HG02571 (cell line): Measurements from ENCODE around the gene RMRP.

Source experiments
- ATAC-seq: cut with Tn5 transposase; IDR thresholded peaks from one replicate; pipeline ENCODE4 v1.9.1; 2021; ENCODE audit warnings: mild to moderate bottlenecking, moderate library complexity; ENCODE audit not compliant: unreplicated experiment

Gene RMRP

DNA sequence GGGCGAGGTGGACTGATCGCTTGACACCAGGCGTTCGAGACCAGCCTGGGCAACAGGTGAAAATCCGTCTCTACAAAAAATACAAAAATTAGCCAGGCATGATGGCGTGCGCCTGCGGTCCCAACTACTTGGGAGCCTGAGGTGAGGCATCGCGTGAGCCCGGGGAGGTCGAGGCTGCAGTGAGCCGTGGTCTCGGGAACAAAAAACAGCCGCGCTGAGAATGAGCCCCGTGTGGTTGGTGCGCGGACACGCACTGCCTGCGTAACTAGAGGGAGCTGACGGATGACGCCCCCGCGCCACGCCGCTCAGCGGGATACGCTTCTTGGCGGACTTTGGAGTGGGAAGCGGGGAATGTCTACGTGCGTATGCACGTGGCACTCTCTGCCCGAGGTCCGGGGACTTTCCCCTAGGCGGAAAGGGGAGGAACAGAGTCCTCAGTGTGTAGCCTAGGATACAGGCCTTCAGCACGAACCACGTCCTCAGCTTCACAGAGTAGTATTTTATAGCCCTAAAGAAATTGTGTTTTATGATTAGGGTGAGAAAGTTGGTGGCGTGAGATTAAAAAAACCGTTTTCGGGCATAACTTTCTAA is at the start of gene RMRP:
Gene RMRP, minus strand, starts transcription at position 474 of the 591 bp plus-strand sequence.
- peak; percentile 86 for ATAC-seq

DNA sequence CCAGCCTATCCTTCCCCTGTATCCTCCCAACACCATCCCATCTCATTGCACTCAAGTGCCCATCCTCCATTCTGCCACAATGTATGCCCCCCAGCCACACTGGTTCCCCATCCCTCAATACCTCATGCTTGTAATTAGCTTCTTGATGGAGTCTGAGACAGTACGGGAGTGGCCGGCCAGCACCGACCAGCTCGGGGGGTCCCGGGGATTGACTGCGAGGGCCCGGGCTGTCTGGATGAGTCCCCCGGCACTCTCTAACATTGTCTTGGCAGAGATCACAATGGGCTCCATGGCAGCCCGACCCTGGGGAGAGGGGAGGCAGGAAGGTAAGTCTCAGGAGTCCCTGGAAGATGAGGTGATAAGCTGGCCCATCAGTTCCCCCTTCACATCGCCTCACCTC is 49.1 kb upstream of the RMRP start:
- no peak for ATAC-seq

DNA sequence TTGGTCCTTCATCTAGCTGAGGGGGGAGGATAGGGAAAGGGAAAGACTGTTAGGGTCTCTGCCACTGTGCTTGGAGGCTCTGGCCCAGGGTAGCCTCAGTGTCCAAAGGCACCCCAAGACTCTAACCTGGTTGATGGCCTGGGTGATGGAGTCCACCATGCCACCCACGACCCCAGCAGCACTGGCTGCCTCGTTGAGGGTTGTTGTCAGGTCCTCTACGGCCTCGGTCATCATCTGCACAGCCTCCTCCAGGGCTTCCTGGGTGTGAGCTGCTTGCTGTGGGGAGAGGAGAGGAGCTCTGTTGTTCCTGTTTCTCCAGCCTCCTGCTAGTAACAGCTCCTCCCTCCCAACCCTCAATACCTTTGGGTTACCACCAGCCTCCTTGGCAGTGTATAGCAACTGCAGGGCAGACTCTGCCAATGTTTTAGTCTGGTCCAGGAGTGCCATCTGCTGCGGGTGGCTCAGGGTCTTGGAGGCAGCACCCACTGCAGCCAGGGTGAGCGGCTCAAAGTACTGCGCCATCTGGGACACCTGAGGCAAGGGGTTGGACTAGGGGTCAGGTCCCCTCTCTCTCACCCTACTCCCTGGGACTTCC is 48.1 kb upstream of the RMRP start:
- no peak for ATAC-seq

DNA sequence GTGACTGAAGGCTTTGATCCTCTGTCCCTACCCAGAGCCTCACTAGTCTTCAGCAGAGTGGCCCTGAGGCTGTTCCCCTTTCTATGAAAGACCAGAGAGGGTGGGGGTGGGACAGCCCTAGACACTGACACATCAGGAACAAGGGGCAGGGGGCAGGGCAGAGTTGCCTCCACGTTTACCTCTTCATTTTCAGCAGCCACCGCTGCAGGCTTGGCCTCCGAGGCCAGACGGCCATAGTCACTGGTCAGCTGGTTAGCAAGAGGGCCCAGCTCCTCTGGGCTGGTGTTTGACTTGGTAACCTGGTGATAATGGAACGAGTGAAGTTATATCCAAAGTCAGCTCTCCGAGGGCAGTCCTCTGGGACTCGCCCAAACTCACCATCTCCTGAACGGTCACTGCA is 47.6 kb upstream of the RMRP start:
- ATAC-seq = no peak

DNA sequence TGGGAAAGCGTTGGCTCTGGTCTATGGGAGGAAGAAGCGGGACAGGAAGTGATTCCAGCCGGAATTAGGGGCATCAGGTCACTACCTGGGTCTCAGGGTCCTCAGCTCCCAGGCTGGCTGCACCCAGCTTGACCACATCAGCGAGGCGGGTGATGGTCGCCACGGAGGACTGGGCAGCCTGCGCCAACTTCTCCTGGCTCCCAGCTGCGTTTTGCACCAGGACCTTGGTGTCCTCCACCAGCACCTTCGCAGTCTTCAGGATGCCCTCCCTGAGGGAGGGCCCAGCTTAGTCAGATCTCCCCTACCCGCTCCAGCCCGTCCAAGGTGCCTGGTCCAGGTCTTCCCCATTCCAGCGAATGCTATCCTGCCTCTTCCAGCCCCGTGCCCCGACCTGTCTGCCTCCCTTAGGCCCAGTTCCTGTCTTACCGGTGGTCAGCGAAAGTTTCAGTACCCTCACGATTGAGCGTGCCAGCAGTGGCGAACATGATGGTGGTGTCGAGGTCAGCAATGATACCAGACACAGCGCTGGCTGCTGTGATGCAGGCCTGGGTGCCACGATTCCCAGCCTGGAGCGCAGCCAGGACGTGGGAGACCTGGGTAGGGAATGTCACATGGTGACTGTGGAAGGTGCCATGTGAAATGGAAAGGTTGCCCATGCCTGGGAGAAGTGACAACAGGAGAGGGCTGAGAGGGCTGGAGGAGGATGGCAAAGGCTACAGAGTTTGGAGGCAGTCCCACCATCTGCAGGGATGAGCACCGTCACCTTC is 46.3 kb upstream of the RMRP start:
- ATAC-seq = no peak

DNA sequence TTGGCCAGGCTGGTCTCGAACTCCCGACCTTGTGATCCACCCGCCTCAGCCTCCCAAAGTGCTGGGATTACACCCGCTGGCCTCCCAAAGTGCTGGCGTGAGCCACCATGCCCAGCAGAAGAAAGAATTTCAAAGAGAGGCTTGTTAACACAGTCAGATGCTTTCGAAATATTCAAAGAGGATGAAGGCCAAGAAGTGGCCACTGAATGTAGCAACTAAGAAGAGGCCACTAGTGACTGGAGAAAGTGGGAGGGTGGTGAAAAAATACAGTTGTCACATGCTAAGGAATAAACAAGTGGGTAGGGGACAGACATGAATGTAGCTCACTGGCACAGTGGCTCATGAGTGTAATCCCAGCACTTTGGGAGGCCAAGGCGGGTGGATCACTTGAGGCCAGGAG is 44.9 kb upstream of the RMRP start:
- no peak for ATAC-seq

DNA sequence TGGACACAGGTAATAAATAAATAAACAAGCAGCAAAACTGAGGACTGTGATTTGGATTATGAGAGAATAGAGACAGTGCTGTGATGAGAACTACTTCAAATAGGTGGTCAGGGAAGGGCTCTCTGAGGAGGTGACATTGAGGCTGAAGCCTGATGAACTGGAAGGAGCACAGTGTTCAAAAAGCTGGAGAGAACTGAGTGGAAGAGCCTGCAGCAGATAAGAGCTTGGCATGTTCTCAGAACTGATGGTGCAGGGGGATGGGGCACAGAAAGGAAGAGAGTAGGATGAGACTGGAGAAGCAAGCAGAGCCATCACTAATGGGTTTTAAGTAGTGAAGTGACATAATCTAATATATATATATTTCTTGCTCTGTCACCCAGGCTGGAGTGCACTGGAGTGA is 43.1 kb upstream of the RMRP start:
- no peak for ATAC-seq

DNA sequence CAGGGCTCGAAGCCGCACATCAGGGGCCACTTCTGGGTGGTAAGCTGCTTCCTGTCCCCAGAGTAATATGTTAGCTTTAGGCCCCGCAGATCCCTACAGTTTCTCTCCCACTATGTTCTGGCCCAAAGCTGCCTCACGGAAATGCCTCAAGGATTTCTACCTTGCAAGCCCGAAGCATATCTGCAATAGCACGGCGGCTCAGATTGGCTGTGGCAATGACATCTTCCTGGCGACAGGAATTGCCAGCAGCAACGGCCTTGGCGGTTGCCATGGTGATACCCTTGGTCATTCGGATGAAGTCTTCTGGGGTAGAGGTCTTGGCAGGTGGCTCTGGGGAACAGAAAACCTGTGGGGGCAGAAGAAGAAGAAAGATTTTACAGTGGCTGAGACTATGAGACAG is 42.2 kb upstream of the RMRP start:
- ATAC-seq = no peak

DNA sequence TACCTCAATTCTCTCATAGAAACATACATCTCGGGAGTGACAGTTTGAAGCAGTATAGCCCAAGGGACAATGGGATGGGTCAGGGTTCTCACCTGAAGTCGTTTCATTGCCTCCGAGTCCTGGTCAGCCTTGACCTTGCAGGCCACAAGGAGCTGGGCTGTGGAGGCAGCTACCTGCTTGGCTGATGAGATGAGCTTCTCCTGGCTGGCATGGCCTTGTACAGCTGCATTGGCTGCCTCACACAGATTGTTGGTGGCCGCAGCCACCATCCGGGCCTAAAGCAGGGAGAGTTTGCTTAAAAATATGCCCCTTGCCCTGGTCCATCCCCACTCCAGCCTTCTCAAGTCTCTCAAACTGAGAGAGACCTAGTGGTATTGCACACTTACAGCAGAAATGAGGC is 40.4 kb upstream of the RMRP start:
- ATAC-seq = no peak

DNA sequence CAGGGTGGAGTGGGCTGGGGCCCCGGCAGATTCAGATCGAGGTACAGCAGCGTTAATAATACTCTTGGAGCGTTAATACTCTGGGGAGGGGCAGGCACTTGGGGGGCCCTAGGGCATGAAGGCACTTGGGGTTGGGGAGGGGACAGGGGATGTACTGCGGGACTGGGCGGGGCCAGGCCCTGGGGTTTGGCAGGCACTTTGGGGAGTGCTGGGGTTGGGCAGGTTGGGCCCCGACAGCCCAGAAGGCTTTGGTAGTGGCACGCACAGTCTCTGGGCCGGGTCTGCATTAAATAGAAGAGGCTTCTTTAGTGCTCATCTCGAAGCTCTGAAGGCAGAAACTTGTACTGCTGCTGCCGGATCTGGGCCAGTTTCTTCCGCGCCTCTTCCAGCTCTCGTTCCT is 39.7 kb upstream of the RMRP start:
- ATAC-seq = no peak

DNA sequence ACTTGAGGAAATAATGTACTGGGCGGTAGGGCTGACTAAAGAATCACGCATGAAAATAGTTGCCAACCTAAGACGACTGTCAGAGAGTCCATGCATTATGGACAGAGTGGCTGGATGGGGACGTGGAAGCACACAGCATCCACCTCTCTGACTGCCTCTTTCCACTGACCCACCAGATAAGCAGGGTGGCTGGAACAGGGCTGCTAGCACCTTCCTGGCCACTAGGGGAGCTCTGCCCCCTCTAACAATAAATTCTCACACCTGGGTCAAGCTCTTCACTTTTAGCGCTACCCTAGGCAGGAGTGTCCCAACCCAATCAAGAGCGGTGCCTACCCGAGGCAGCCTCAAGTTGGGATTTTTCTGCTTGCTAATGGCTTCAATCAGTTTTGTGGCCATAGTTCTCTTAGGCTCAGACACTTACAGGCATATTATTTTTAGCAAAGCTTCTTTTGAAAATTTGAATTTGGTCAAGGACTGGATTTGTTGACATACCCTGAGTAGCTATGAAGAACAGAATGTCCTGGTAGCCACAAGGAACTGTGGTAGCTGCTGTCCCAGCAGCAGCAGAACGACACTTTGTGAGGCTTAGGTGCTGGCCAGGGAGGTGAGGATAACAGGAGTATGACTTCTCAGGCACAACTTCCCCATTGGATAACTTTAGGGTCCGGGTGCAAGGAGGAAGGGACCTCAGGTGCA is 38.8 kb upstream of the RMRP start:
- no peak for ATAC-seq

DNA sequence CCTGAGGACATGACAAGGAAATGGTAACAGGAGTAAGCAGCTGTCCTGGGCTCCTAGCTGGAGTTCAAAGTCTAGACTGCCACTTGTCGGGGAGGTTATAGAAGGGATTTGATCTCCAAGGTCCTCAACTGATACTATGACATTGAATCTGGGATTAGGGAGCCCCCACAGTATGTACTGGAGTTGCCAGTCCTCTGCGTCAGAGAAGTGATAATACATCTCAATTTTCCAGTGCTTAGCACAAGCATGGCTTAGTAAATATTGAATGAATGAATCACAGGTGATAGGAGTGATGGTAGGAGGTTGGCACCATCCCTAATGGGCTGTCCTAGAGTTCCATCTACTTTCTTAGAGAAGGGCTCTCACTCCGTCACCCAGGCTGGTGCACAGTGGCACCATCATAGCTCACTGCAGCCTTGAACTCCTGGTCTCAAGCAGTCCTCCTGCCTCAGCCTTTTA is 38.2 kb upstream of the RMRP start:
- no peak for ATAC-seq

DNA sequence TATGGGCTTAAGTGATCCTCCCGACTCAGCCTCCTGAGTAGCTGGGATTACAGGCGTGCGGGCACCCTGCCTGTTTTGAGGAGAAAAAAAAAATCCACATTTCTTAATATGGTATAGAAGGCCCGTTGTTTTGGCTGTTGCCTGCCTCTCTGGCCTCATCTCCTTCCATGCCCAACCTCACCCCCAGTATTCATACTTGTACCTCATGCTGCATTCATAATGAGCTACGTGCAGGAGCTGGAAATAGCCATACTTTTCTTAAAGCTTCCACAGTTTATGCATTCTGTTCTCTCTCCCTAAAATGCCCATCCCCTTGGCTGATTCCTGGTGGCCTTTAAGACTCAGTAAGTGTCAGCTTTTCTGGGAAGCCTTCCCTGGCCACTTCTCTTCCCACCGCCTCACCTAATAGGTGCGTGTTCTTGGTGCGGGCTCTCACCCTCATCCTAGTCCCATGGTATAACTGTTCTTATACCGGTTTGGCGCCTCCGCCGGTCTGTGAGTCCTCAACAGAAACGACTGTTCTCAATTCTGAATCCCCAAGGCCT is 34.0 kb upstream of the RMRP start:
- ATAC-seq = no peak

DNA sequence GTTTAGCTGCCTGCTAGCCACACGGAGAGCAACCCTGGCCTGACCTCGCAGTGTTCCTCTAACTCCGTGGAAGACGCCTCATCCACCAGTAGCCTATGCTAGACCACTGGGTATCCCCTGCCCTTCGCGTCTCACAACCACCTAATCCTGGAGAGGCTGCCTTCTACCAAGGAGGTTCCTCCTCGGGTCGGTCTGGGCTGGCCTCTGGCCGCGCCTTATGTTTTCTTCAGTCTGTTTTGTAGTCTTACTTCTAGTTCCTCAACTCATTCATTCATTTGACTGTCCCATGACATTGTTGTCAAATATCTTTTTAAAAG is 33.5 kb upstream of the RMRP start:
- no peak for ATAC-seq

DNA sequence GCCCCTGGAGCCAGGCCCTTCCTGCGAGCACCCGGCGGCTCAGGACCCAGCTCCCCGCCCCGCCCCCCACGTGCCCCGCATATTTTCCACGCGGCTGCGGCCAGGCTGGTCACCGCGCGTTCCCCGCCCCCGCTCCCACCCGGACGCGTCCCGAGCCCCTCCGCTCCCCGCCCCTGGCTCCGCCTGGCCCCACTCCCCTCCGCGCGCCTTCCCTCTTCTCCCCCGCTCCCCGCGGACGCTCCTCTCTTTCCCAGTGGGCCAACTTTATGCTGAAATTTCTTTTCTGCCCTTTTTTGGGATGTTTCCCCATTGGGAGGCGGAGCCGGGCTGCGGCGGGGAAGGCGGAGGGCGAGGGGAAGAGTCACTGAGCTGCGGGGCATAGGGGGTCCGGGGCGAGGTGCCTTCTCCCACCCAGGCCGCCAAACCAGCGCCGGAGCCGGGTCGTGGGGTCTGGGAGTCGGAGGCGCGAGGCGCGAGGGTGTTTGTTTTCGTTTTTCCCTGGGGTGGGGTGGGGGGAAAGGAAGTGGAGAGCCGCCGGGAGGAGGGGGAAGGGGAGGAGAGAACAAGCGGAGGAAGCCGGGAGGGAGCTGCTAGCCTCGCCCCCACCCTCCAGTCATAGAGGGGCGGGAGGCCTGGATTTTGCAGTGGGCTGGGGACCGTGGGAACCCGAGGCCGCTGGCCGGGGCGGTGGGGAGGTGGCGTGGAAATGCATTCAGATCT is 33.0 kb upstream of the RMRP start:
- no peak for ATAC-seq

DNA sequence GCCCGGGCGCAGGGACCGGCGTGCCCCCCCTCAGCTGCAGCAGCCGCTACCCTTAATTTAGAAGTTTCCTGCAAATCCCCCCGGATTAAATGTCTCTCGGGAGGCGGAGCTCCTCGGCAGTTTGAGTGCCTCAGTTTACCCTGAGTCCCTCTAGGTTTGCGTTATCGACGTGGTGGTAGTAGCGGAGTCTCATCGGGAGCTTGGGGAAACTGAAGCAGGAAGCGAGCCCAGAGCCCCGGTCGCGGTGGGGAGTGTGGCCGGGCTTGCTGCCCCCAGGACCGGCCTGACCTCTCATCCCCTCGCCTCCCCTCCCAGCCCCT is 32.4 kb upstream of the RMRP start:
- ATAC-seq = no peak

DNA sequence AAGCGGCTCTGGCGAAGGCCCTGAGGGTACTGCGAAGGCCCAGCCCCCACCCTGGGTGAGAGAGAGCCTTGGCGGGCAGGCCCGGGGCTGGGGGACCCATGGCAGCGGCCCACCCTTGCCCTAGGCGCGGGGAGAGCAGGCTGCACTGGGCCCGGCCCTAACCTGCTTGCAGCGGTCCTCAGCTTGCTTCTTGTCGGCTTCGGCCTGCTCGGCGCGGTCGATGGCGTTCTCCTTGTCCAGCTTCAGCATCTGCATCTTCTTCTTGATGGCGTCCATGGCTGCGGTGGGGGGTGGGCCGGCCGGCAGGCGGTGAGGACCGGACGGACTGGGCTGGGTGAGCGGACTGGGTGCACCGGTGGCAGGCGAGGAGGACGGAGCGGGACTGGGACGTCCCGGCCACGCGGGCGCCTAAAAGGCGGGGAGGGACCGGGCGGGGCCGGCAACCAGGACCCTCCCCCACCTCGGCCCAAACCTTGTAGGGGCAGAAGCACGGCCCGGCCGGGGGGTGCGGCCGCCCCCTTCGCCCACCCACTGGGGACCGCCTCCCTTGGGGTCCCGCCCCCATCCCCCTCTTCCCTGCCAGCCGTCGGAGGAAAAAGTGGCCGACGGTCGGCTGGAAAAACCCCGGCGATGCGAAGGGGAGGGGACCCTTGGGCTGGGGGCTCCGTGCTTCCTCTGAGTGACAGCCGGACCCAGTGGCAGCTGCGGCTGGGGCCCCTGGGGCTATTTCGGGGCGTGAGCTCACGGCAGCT is 31.9 kb upstream of the RMRP start, which contains the start of gene TPM2:
Gene TPM2, minus strand, starts transcription at position 384 of the 752 bp plus-strand sequence. Its CDS starts 108 bp downstream, at position 276.
- no peak for ATAC-seq

DNA sequence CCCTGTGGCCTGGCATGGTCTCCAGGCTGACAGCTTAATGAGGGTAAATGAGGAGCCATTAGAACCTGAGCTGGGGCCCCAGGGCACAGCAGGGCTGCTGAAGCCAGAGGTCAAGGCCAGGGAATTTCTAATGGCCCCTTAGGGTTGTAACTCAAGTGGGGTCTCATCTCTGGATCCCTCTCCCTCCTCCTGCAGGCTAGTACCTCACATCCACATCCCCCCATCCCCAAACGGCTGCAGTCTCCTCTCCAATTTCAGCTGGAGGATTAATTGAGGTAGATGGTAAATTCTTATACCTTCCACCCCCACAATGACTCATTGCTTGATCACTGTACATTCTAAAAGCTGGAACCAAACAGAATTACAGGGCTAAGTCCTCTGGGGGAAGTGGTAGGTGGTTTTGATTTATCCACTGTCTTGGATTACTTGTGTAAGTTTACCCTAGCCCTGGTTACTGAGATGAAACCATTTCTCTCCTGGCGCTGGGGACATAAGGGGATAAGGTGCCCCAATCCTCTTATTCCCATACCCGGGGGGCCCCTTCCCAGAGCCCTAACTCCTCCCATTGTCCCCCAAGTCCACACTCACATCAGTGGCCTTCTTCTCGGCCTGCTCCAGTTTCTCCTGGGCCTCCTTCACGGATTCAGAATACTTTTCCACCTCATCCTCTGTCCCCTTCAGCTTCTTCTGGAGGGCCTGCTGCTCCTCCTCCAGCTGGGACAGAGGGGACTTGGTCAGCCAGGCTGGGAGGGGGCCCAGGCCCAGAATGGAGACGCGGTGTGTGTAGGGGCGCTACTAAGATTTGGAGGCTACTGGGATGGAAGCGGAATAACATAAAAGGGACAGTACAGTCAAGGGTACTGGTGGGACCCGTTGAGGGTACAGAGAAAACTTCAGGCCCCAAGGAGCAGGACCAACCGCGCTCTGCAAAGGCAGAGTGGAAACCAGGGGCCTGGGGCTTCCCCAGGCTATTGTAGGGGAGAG is 31.0 kb upstream of the RMRP start:
- no peak for ATAC-seq

DNA sequence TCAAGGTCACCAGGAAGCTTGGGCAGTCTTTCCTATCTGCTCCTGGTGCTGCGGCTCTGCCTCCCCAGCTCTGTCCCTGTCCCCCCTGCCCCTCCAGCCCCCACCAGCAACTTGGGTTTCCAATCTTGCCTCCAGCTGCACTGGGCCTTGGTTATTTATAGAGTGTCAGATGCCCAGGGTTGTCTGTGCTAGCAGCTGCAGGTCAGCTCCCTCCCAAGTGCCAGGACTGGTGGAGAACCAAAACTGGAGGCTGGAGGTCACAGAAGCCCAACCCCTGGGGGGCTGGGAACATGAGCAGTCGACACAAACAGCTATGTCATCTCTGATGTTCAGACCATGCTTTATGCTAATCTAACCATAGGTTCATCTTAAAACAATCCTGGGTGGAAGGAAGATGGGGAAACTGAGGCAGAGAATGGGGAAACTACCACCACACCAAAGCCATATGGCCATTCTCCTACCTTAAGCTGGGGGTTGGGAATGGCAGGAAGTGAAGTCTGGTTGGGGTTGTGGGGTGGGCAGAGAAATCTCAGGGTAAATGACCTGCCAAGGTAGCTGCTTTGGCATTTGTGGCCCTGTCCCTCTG is 30.2 kb upstream of the RMRP start:
- no peak for ATAC-seq
